Activated CD8-positive, alpha-beta memory T cell treated with anti-CD3 and anti-CD28 coated beads for 4 hours (primary cell): ENCODE measurements around the gene CEBPG.
A peak's percentile ranks its signal among the peaks of the same experiment; 100 is the strongest.

ENCODE experiments used
- DNase-seq, 2 donors: peaks; one replicate each; pipeline ENCODE4 v3.0.0-alpha.2; 2020; ENCODE audit warnings: low read depth in 2 of 2

The CEBPG gene

DNA sequence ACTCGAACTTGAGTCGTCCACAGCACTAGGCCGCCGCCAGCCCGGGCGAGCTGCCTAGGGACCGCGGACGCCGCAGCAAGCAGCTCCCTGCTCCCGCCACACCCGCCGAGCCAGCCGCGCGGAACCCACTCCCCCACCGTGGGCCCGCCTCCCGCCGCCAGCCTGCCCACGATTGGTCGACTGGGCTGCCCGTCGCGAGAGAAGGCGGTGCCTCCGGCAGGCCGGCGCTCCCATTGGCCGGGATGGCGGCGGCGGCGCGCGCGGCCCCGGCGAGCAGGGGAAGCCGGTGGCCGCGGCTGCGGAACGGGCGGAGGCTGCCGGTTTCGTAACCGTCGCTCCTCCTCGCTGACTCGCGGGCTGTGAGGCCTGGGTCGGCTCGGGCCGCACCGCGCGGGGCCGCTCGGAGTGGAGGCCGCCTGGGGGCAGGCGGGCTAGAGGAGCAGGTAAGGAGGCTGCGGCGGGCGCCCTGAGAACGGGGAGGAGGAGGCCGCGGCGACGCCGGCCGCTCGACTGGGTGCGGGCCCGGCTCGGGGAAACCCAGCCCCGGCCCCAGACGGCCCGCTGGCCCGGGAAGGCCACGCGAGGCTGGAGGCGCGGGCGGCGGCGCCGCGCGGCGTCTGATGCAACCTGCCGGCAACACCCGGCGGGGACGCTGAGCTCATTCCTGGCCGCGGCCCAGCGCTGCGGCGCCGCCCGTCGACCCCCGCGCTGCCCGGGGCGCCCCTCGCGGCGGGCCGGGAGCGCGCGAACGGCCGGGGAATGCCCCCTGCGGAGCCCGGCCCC lies at the start of gene CEBPG:
Gene CEBPG (plus strand): TSS at position 257 of the 783 bp plus-strand sequence. CDS start 5,531 bp downstream, outside the sequence.
- DNase-seq = peak; percentile 88 to 89

GRCh38 chr19:33324628-33325027 lies 48.9 kb upstream of the CEBPG start:
- no peak for DNase-seq

GRCh38 chr19:33325920-33326319 lies 47.6 kb upstream of the CEBPG start:
- no peak for DNase-seq

GRCh38 chr19:33329060-33329459 lies 44.4 kb upstream of the CEBPG start:
- DNase-seq = no peak

DNA sequence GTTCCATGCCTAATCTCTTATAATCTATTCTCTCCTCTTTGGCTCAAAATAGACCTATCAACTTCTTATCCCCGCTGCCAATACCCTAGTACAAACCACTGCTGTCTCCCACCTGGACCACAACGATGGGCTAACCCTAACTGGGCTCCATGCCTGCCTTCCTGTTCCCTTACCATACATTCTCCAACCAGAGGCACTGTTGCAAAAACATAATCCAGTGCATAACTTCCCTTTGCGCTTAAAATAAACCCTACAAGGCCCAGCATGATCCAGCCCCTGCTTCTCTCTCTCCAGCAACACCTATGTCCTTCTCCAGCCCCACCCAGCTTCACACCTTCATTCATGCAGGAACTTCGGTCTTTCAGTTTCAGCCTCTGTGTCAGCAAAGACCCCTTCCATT lies 43.8 kb upstream of the CEBPG start:
- DNase-seq = no peak

DNA sequence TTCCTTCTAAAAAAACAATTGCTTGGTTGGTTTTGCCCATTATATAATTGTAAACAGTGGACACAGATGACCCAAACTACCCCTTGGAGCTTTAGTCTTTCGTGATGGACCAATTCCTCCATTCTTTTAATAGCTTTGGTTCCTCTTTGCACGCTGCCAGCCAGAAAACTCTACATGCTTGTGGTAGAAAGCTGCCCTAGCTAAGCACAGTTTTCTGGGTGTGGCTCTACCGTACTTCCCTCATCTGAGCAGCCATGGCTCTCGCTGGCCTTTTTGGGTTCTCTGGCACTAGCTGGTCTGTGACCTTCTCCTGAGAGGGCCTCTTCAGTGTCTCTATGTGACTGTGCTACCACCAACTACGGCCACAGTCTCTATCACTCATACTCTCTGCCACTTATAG lies 41.3 kb upstream of the CEBPG start:
- DNase-seq = no peak

DNA sequence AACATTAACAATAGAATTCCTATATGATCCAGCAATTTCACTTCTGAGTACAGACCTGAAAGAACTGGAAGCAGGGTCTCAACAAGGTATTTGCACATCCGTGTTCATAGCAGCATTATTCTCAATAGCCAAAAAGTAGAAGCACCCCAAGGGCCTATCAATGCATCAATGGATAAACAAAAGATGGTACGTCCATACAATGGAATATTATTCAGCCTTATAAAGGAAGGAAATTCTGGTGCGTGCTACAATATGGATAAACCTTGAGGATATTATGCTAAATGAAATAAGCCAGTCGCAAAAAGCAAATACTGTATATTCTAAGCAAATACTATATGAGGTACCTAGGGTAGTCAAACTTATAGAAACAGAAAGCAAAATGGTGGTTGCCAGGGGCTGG lies 40.4 kb upstream of the CEBPG start:
- DNase-seq = no peak

DNA sequence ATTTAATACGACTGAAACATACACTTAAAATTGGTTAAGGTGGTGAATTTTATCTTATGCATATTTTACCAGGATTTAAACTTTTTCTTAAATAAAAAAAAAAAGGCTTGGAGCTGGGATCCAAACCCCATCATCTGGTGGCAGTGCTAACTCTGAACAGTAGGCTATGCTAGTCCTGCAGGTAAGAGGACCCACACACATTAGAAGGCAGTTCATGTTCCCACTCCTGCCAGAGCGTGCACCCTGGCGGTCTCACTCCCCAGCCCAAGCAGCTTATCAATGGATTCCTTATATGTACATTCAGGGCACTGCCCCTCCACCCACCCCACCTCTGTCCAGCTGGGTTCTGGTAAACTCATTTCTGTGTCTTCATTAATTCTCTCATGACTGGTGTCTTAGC lies 39.9 kb upstream of the CEBPG start:
- DNase-seq = no peak

- DNase-seq = no peak
Observed at GRCh38 chr19:33334271-33334670, 39.2 kb upstream of the CEBPG start.

GRCh38 chr19:33335446-33335845 lies 38.1 kb upstream of the CEBPG start:
- DNase-seq = no peak

GRCh38 chr19:33339016-33339984 lies 34.2 kb upstream of the CEBPG start:
- DNase-seq = no peak

DNA sequence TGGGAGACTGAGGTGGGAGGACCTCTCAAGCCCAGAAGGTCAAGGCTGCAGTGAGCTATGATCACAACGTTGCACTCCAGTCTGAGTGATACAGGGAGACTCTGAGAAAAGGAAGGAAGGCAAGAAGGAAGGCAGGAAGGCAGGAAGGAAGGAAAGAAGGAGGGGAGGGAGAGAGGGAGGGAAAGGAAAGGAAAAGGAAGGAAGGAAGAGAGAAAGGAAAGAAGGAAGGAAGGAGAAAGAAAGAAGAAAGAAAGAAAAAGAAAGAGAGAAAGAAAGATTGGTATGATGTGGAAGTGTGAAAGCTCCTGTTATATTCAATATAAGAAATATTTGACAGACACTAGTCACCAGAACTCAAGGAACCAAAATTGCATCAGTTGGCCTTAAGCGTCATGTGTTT lies 32.5 kb upstream of the CEBPG start:
- no peak for DNase-seq

DNA sequence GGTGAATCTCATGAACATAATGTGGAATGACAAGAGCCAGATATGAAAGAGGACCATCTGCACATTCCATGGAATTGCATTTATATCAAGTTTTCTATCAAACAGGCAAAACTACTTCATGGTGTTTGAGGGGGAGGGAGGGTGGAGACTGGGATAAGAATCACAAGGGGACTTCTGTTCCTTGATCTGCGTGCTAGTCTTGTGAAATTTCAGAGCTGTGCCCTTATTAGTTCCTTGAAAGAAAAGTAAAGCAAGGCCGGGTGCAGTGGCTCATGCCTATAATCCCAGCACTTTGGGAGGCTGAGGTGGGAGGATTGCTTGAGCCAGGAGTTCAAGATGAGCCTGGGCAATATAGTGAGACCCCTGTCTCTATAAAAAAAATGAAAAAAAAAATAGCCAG lies 30.2 kb upstream of the CEBPG start:
- DNase-seq = no peak

DNA sequence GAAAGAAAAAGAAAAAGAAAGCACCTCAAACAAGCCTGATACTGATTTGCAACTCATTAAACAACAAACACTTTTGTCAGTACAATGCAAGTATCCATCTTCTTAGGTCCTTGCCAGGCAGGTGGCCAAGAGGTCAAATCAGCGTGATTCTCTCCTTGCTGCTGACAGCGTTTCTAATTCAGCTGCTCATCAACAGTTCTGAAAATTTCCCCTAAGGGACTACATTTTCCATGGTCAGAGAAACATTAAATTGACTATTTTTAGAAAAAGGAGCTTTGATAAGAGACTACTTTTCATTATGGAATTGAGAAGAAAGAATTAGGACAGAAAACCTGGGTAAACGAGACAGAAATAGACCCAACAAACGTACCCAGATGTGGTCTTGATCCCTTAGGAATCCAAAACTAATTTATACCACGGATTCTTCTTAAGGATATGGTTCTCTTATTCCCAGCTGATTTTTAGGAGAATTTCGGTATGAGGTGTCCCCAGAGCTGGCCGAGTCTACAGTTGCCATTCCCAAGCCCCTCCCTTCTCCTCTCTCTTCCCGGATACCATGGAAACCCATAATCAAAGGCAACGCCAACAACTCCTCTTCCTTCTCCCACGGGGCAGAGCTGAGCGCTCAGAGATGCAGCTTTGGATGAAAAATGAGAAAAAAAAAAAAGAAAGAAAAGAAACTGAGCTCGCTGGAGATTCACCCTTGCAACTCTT lies 29.5 kb upstream of the CEBPG start:
- no peak for DNase-seq

- DNase-seq = no peak
Observed at GRCh38 chr19:33344573-33344925, 29.0 kb upstream of the CEBPG start.

GRCh38 chr19:33345163-33345562 lies 28.3 kb upstream of the CEBPG start:
- DNase-seq = no peak

- DNase-seq = no peak
Observed at GRCh38 chr19:33346665-33347064, 26.8 kb upstream of the CEBPG start.

GRCh38 chr19:33347300-33347699 lies 26.2 kb upstream of the CEBPG start:
- DNase-seq = no peak

GRCh38 chr19:33348301-33349010 lies 25.1 kb upstream of the CEBPG start:
- no peak for DNase-seq

GRCh38 chr19:33349319-33350289 lies 23.9 kb upstream of the CEBPG start:
- no peak for DNase-seq
